GM12873 (cell line): ENCODE results near the gene COL6A2.

Source experiments
- CTCF ChIP-seq: IDR thresholded peaks from 2 replicates; pipeline ENCODE4 v1.5.1; 2012; ENCODE audit warnings: low read depth, mild to moderate bottlenecking, moderate library complexity, low read length, control low read depth; ENCODE audit not compliant: insufficient read depth; ENCODE audit errors: missing control alignments

COL6A2 gene

GRCh38 chr21:46104104-46104503, 6.2 kb downstream of the COL6A2 start:
- TF ChIP-seq CTCF, result no peak

- TF ChIP-seq CTCF, result no peak
Observed at GRCh38 chr21:46108827-46109312, 11.0 kb downstream of the COL6A2 start.

GRCh38 chr21:46109313-46110221, 11.7 kb downstream of the COL6A2 start:
- TF ChIP-seq CTCF, result no peak

GRCh38 chr21:46110499-46111192, 12.7 kb downstream of the COL6A2 start:
- no peak for TF ChIP-seq CTCF

- no peak for TF ChIP-seq CTCF
Observed at GRCh38 chr21:46111193-46111571, 13.3 kb downstream of the COL6A2 start.

GRCh38 chr21:46111857-46112724, 14.2 kb downstream of the COL6A2 start:
- TF ChIP-seq CTCF, result no peak
